Large intestine (tissue), 3 donors: ENCODE measurements around the gene WDR87. TPM values are rescaled to one million over a fixed set of nuclear protein-coding genes. Genes with fewer than 3 reads are reported as not detected.

Source experiments
- DNase-seq, 2 donors: peaks; one replicate each; pipeline versions ENCODE4 v3.0.0 to v3.0.0-alpha.2; 2013
- H3K27ac ChIP-seq: one replicate; pipeline ENCODE4 v1.5.1; 2013; ENCODE audit warnings: low read length
- H3K27me3 ChIP-seq: 2 replicates; pipeline ENCODE4 v1.6.1; 2013; ENCODE audit warnings: low read length; ENCODE audit not compliant: control insufficient read depth, insufficient read depth
- H3K36me3 ChIP-seq: 2 replicates; pipeline ENCODE4 v1.6.1; 2013; ENCODE audit warnings: low read length; ENCODE audit not compliant: control insufficient read depth, insufficient read depth
- H3K4me1 ChIP-seq: one replicate; pipeline ENCODE4 v1.6.1; 2013; ENCODE audit warnings: low read length; ENCODE audit not compliant: control insufficient read depth, insufficient read depth
- H3K4me3 ChIP-seq: one replicate; pipeline ENCODE4 v1.5.1; 2013; ENCODE audit warnings: low read length
- H3K9me3 ChIP-seq: one replicate; pipeline ENCODE4 v1.6.1; 2013; ENCODE audit warnings: mild to moderate bottlenecking, low read depth, low read length, moderate library complexity; ENCODE audit not compliant: control insufficient read depth
- WGBS: methylation state at CpG from one replicate; pipeline ENCODE4 v1.1.5; 2013; ENCODE audit warnings: low lambda C conversion rate; ENCODE audit not compliant: insufficient coverage; 5-methylcytosine and 5-hydroxymethylcytosine counted together
- polyA plus RNA-seq: library from polyadenylated mRNA; unstranded; fragments of 120-200 nt; gene quantifications from one replicate; pipeline ENCODE4 v1.2.1, GENCODE V29; 2013

Gene WDR87
- polyA plus RNA-seq, 1 donor, result 0.01 TPM

GRCh38 chr19:37907735-37908455 lies 1.5 kb upstream of the WDR87 start:
- Histone ChIP-seq H3K4me1 (peaks cover 17% of the 10 kb centered on the region), H3K9me3 (no peaks in the 10 kb centered on the region), H3K36me3 (no peaks in the 10 kb centered on the region), H3K27ac (no peak overlapping the region), H3K27me3 (no peaks in the 10 kb centered on the region), H3K4me3 (peak overlapping the region; percentile 98)
- no CpG with 5 or more reads among the region's 13 CpGs for WGBS
- no peak for DNase-seq

GRCh38 chr19:37906869-37907734 lies 708 bp upstream of the WDR87 start, which contains the start of gene SIPA1L3:
Gene SIPA1L3, plus strand, starts transcription at chr19:37907208. Its CDS starts 174,358 bp downstream, at chr19:38081566.
- Histone ChIP-seq H3K27ac (peak within 1 kb of the TSS; percentile 96), H3K4me3 (peak within 1 kb of the TSS; percentile 98), H3K9me3 (no peaks in the 10 kb centered on the region), H3K27me3 (no peaks in the 10 kb centered on the region), H3K4me1 (peaks cover 17% of the 10 kb centered on the region), H3K36me3 (no peaks in the 10 kb centered on the region)
- peak; percentile 98 for DNase-seq
- WGBS, result no CpG with 5 or more reads among the region's 95 CpGs

GRCh38 chr19:37903096-37903495 lies 3.3 kb downstream of the WDR87 start:
- no CpG with 5 or more reads among the region's 2 CpGs for WGBS
- H3K27ac ChIP-seq, result no peak overlapping the region
- H3K9me3 ChIP-seq, result no peaks in the 10 kb centered on the region
- H3K36me3 ChIP-seq, result no peaks in the 10 kb centered on the region
- DNase-seq, result no peak
- H3K4me1 ChIP-seq, result peaks cover 7% of the 10 kb centered on the region
- H3K27me3 ChIP-seq, result no peaks in the 10 kb centered on the region
- H3K4me3 ChIP-seq, result no peak overlapping the region

- no CpG with 5 or more reads among the region's 4 CpGs for WGBS
- Histone ChIP-seq H3K9me3 (no peaks in the 10 kb centered on the region), H3K4me3 (no peak overlapping the region), H3K36me3 (no peaks in the 10 kb centered on the region), H3K4me1 (peaks cover 7% of the 10 kb centered on the region), H3K27ac (no peak overlapping the region), H3K27me3 (no peaks in the 10 kb centered on the region)
- peak; percentile 66 to 73 for DNase-seq
These were observed 3.7 kb downstream of the WDR87 start for GRCh38 chr19:37902668-37903067.

- no peaks in the 10 kb centered on the region for H3K36me3 ChIP-seq
- no CpG with 5 or more reads among the region's 2 CpGs for WGBS
These were observed 6.4 kb downstream of the WDR87 start for GRCh38 chr19:37899966-37900365.

GRCh38 chr19:37899453-37899852 lies 6.9 kb downstream of the WDR87 start:
- H3K9me3 ChIP-seq, result no peaks in the 10 kb centered on the region
- no peak overlapping the region for H3K4me3 ChIP-seq
- no peak overlapping the region for H3K27ac ChIP-seq
- H3K36me3 ChIP-seq, result no peaks in the 10 kb centered on the region
- DNase-seq, result no peak
- WGBS, result no CpG with 5 or more reads among the region's 1 CpG
- H3K27me3 ChIP-seq, result no peaks in the 10 kb centered on the region
- no peaks in the 10 kb centered on the region for H3K4me1 ChIP-seq

More at GRCh38 chr19:37899966-37900365, 6.4 kb downstream of the WDR87 start:
- H3K9me3 ChIP-seq, result no peaks in the 10 kb centered on the region
- no peak overlapping the region for H3K4me3 ChIP-seq
- no peaks in the 10 kb centered on the region for H3K4me1 ChIP-seq
- H3K27ac ChIP-seq, result no peak overlapping the region
- no peaks in the 10 kb centered on the region for H3K27me3 ChIP-seq
- no peak for DNase-seq

- Histone ChIP-seq H3K27me3 (no peaks in the 10 kb centered on the region), H3K27ac (no peak overlapping the region), H3K4me3 (no peak overlapping the region), H3K9me3 (no peaks in the 10 kb centered on the region), H3K4me1 (peaks cover 12% of the 10 kb centered on the region), H3K36me3 (no peaks in the 10 kb centered on the region)
- no peak for DNase-seq
- no CpG with 5 or more reads among the region's 8 CpGs for WGBS
These were observed 10.2 kb downstream of the WDR87 start for GRCh38 chr19:37896180-37896579.

- peak; percentile 60 to 79 for DNase-seq
- no CpG with 5 or more reads among the region's 11 CpGs for WGBS
- Histone ChIP-seq H3K4me1 (peaks cover 12% of the 10 kb centered on the region), H3K27me3 (peaks cover 2% of the 10 kb centered on the region), H3K36me3 (no peaks in the 10 kb centered on the region), H3K4me3 (no peak overlapping the region), H3K27ac (no peak overlapping the region), H3K9me3 (no peaks in the 10 kb centered on the region)
These were observed 12.4 kb downstream of the WDR87 start for GRCh38 chr19:37893845-37894575.

GRCh38 chr19:37886571-37886970 lies 19.8 kb downstream of the WDR87 start:
- 81% methylated on average over 1 of the region's 1 CpG for WGBS
- no peak overlapping the region for H3K4me3 ChIP-seq
- H3K4me1 ChIP-seq, result no peaks in the 10 kb centered on the region
- peaks cover 10% of the 10 kb centered on the region for H3K27me3 ChIP-seq
- no peak for DNase-seq
- H3K9me3 ChIP-seq, result peaks cover 4% of the 10 kb centered on the region
- H3K36me3 ChIP-seq, result no peaks in the 10 kb centered on the region
- no peak overlapping the region for H3K27ac ChIP-seq

- H3K27me3 ChIP-seq, result peaks cover 10% of the 10 kb centered on the region
- no CpG with 5 or more reads among the region's 1 CpG for WGBS
- no peaks in the 10 kb centered on the region for H3K4me1 ChIP-seq
- H3K36me3 ChIP-seq, result no peaks in the 10 kb centered on the region
- peaks cover 4% of the 10 kb centered on the region for H3K9me3 ChIP-seq
- H3K4me3 ChIP-seq, result no peak overlapping the region
- no peak overlapping the region for H3K27ac ChIP-seq
- no peak for DNase-seq
These were observed 21.0 kb downstream of the WDR87 start for GRCh38 chr19:37885392-37885791.
